Breast epithelium (tissue), 4 donors: ENCODE data around the gene CDH10. TPM values are rescaled to one million over a fixed set of nuclear protein-coding genes. Genes with fewer than 3 reads are reported as not detected.

Source experiments
- DNase-seq, 2 donors: peaks; one replicate each; pipeline ENCODE4 v3.0.0-alpha.2; 2019; ENCODE audit warnings: low spot score in 2 of 2
- H3K27ac ChIP-seq, 2 donors: fragments of 200-600 bp; sonication (generic) in 1 of 2; one replicate each; pipeline ENCODE4 v1.5.1; 2016 to 2019; ENCODE audit warnings: mild to moderate bottlenecking in 1 of 2
- H3K27me3 ChIP-seq, 2 donors: fragments of 200-600 bp; sonication (generic) in 1 of 2; one replicate each; pipeline versions ENCODE4 v1.5.1 to v1.6.0; 2017 to 2019; ENCODE audit warnings: control low read depth in 1 of 2, mild to moderate bottlenecking in 1 of 2
- H3K36me3 ChIP-seq: fragments of 200-600 bp; one replicate; pipeline ENCODE4 v1.5.1; 2019
- H3K4me1 ChIP-seq, 2 donors: fragments of 200-600 bp; sonication (generic); one replicate each; pipeline ENCODE4 v1.5.1; 2016 to 2019; ENCODE audit warnings: control low read depth in 1 of 2
- H3K4me3 ChIP-seq, 3 donors: fragments of 200-600 bp; sonication (generic); 1 replicate in 2 of 3; 2 replicates in 1 of 3; pipeline ENCODE4 v1.5.1; 2016 to 2019; ENCODE audit warnings: mild to moderate bottlenecking in 3 of 3, moderate library complexity in 2 of 3
- H3K9me3 ChIP-seq, 2 donors: fragments of 200-600 bp; sonication (generic) in 1 of 2; one replicate each; pipeline ENCODE4 v1.5.1; 2016 to 2019; ENCODE audit warnings: control low read depth in 1 of 2
- CTCF ChIP-seq, 3 donors: fragments of 450-650 bp; IDR thresholded peaks; one replicate each; pipeline ENCODE4 v1.5.1; 2016 to 2017; ENCODE audit warnings: antibody characterized with exemption in 3 of 3, mild to moderate bottlenecking in 3 of 3, moderate library complexity in 3 of 3
- POLR2A ChIP-seq: fragments of 450-650 bp; IDR thresholded peaks from one replicate; pipeline ENCODE4 v1.6.1; 2016; ENCODE audit warnings: antibody characterized with exemption, mild to moderate bottlenecking, moderate library complexity
- POLR2AphosphoS5 ChIP-seq, 3 donors: sonication (generic); formaldehyde crosslinking; IDR thresholded peaks; one replicate each; pipeline ENCODE4 v1.6.1; 2017; ENCODE audit warnings: antibody characterized with exemption in 3 of 3
- intact Hi-C: fragments of 100-400 bp; cut with DNase I; formaldehyde crosslinking; loops from one replicate; pipeline ENCODE4 v1.15.1; 2023; ENCODE audit warnings: low total_unique reads
- total RNA-seq, 3 donors: library from RNA; depleted of rRNA; stranded (reverse); fragments of >200 nt; gene quantifications; one replicate each; pipeline ENCODE4 v1.1.0, GENCODE V29; 2016

Gene CDH10
- total RNA-seq, 3 donors from 2014 or later, result not detected

- TF ChIP-seq POLR2A (no peak), POLR2AphosphoS5 (IDR thresholded peaks at IDR 0.05) (no peak), CTCF (IDR thresholded peaks at IDR 0.05) (no peak)
- no peak for DNase-seq
- H3K4me1 ChIP-seq, result no peaks in the 10 kb centered on the region
Measured at GRCh38 chr5:24635209-24635608, 9.6 kb downstream of the CDH10 start.

DNA sequence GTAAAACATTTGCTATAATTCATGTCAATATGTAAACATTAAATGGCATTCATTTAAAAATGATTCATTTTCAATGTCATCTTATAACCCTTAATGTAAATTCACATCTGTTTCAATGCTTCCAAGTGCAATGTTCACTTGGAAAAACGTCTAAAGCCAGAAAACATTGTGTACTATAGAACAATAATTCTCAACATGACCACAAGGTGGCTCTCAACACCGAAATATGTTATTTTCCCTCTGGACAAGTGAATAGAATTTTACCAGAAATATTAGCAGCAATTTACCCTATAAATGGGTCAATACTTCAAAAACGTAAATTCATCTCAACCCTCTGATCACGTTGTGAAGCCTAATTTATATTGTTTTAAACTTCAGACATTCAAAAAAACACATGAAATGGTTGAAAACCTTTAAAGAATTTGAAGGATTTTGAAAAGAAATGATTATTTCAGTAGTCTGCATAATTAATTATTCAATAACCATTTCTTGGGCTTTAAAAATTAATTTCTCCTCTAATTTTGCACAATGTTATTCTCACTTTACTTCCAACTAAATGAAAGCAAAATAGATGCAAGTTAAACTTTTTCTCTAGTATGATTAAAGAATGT is 11.0 kb downstream of the CDH10 start:
- intact Hi-C loops, result no loop called here
- H3K27me3 ChIP-seq, result no peaks in the 10 kb centered on the region
- no peak for DNase-seq
- H3K4me1 ChIP-seq, result no peaks in the 10 kb centered on the region
- no peak overlapping the region for H3K27ac ChIP-seq
- no peaks in the 10 kb centered on the region for H3K9me3 ChIP-seq
- H3K36me3 ChIP-seq, result no peaks in the 10 kb centered on the region
- TF ChIP-seq CTCF (IDR thresholded peaks at IDR 0.05) (peak; percentile 17 to 48 (median 42)), POLR2A (no peak)
- no peak overlapping the region for H3K4me3 ChIP-seq

More at GRCh38 chr5:24635209-24635608, 9.6 kb downstream of the CDH10 start:
- intact Hi-C loops, result no loop called here
- no peak overlapping the region for H3K4me3 ChIP-seq
- H3K36me3 ChIP-seq, result no peaks in the 10 kb centered on the region
- H3K27me3 ChIP-seq, result no peaks in the 10 kb centered on the region
- H3K27ac ChIP-seq, result no peak overlapping the region
- no peaks in the 10 kb centered on the region for H3K9me3 ChIP-seq

- no peaks in the 10 kb centered on the region for H3K36me3 ChIP-seq
- no peak overlapping the region for H3K27ac ChIP-seq
- no peak for TF ChIP-seq POLR2AphosphoS5 (IDR thresholded peaks at IDR 0.05)
- no peak for TF ChIP-seq CTCF (IDR thresholded peaks at IDR 0.05)
- no peak for TF ChIP-seq POLR2A
- H3K9me3 ChIP-seq, result no peaks in the 10 kb centered on the region
- intact Hi-C loops, result no loop called here
- no peak overlapping the region for H3K4me3 ChIP-seq
- DNase-seq, result no peak
- no peaks in the 10 kb centered on the region for H3K4me1 ChIP-seq
- H3K27me3 ChIP-seq, result no peaks in the 10 kb centered on the region
Measured at GRCh38 chr5:24632353-24632752, 12.4 kb downstream of the CDH10 start.

GRCh38 chr5:24630918-24631317 is 13.9 kb downstream of the CDH10 start:
- DNase-seq, result no peak

DNA sequence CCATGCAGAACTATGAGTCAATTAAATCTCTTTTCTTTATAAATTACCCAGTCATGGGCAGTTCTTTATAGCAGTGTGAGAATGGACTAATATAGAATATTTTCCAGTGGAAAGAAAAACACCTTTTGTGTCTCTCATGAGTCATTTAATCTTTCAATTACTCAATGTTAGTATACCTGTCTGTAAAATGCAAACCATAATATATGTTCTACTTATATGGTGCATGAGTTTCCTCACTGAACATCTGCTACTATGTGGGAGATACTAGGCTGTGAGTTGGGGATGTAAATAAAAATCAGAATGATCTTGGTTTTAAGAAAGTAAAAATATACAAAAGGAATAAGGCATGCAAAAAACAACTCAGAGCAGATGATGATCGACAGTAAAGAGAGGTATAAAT is 15.0 kb downstream of the CDH10 start:
- H3K9me3 ChIP-seq, result no peaks in the 10 kb centered on the region
- no peak for DNase-seq
- H3K27ac ChIP-seq, result no peak overlapping the region
- no peaks in the 10 kb centered on the region for H3K27me3 ChIP-seq
- H3K4me3 ChIP-seq, result no peak overlapping the region
- H3K36me3 ChIP-seq, result peaks cover 3% of the 10 kb centered on the region
- H3K4me1 ChIP-seq, result no peaks in the 10 kb centered on the region
- intact Hi-C loops, result no loop called here
- TF ChIP-seq CTCF (IDR thresholded peaks at IDR 0.05) (no peak), POLR2A (no peak), POLR2AphosphoS5 (IDR thresholded peaks at IDR 0.05) (no peak)

More at GRCh38 chr5:24630918-24631317, 13.9 kb downstream of the CDH10 start:
- no peak overlapping the region for H3K27ac ChIP-seq
- intact Hi-C loops, result no loop called here
- H3K9me3 ChIP-seq, result no peaks in the 10 kb centered on the region
- peaks cover 3% of the 10 kb centered on the region for H3K36me3 ChIP-seq
- H3K4me3 ChIP-seq, result no peak overlapping the region
- no peaks in the 10 kb centered on the region for H3K4me1 ChIP-seq
- TF ChIP-seq POLR2A (no peak), CTCF (IDR thresholded peaks at IDR 0.05) (no peak), POLR2AphosphoS5 (IDR thresholded peaks at IDR 0.05) (no peak)
- no peaks in the 10 kb centered on the region for H3K27me3 ChIP-seq
